Peyer's patch (tissue), 4 donors: ENCODE data around the gene IL1RAPL1.

Experiments used
- POLR2A ChIP-seq, 2 donors: fragments of 450-650 bp; IDR thresholded peaks; one replicate each; pipeline ENCODE4 v1.5.1; 2017; ENCODE audit warnings: antibody characterized with exemption in 2 of 2, mild to moderate bottlenecking in 2 of 2, moderate library complexity in 2 of 2
- TF ChIP-seq, protein P1 (sequence below), 6 experiments: fragments of 450-650 bp in 4 of 6; fragments of 200-600 bp in 2 of 6; sonication (generic) in 1 of 6; IDR thresholded peaks; one replicate each; pipeline ENCODE4 v1.5.1; 2017 to 2019; ENCODE audit warnings: antibody characterized with exemption in 6 of 6, mild to moderate bottlenecking in 3 of 6, moderate library complexity in 1 of 6

DNA sequence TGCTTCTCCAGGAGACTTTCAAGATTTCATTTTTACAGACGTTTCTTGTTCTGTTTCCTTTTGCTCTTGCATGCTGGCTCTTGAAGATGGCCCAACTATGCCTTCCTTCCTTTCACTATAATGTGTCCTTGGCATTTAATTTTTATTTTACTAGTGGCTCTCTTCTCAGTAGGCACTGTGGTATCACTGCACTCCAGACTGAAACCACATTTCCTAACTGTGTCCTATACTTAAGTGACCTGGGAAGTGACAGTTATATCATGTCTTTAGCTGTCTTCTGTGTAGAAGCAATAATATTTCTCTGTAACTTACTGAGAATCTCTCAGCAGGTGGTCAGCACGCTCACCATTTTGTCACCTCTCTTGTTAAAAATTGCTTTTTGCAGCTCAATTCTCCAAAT, 168.9 kb downstream of the IL1RAPL1 start:
- TF ChIP-seq, protein P1, sequence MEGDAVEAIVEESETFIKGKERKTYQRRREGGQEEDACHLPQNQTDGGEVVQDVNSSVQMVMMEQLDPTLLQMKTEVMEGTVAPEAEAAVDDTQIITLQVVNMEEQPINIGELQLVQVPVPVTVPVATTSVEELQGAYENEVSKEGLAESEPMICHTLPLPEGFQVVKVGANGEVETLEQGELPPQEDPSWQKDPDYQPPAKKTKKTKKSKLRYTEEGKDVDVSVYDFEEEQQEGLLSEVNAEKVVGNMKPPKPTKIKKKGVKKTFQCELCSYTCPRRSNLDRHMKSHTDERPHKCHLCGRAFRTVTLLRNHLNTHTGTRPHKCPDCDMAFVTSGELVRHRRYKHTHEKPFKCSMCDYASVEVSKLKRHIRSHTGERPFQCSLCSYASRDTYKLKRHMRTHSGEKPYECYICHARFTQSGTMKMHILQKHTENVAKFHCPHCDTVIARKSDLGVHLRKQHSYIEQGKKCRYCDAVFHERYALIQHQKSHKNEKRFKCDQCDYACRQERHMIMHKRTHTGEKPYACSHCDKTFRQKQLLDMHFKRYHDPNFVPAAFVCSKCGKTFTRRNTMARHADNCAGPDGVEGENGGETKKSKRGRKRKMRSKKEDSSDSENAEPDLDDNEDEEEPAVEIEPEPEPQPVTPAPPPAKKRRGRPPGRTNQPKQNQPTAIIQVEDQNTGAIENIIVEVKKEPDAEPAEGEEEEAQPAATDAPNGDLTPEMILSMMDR (IDR thresholded peaks at IDR 0.05): no peak
- no peak for TF ChIP-seq POLR2A (IDR thresholded peaks at IDR 0.05)
